Measurements from ENCODE around the gene SPATA17. TPM values are rescaled to one million over a fixed set of nuclear protein-coding genes. Genes with fewer than 3 reads are reported as not detected.

The SPATA17 gene
- total and polyA plus RNA-seq, 2 of the 8 experiments (the other 6 are each of a cell fraction or from before 2014, with no cell fraction given): 0.17 to 0.48 TPM

- no peak overlapping the region for H3K14ac ChIP-seq (ENCODE audit: insufficient read length)
- no peak overlapping the region for H3K9ac ChIP-seq (replicated peaks in 1 of 4; ENCODE audit: extremely low read depth in 1 of 4, low read depth in 3 of 4, low read length in 3 of 4)
- H3K4me3 ChIP-seq (ENCODE audit: extremely low read depth in 1 of 4, insufficient read depth in 2 of 4, low read depth in 3 of 4, low read length in 4 of 4): no peak overlapping the region
- H3K4me2 ChIP-seq (ENCODE audit: insufficient read depth in 1 of 2, low read depth in 2 of 2, low read length in 2 of 2): no peak overlapping the region
- CTCF ChIA-PET (ENCODE audit: partially characterized antibody): no interaction called here
- H3K27ac ChIP-seq (ENCODE audit: low read depth, low read length): no peak overlapping the region
- H2BK12ac ChIP-seq (ENCODE audit: low read depth, low read length): no peak overlapping the region
- 82% methylated on average over 6 of the region's 6 CpGs; no CpG with 5 or more reads in 1 of the 2 experiments for whole genome bisulfite sequencing, 2 experiments (ENCODE audit: extremely low coverage in 1 of 2, insufficient coverage in 1 of 2, insufficient read length in 1 of 2, insufficient replicate concordance in 2 of 2, low coverage in 1 of 2, low lambda C conversion rate in 2 of 2, missing lambda C conversion rate in 1 of 2)
- H3K4ac ChIP-seq (replicated peaks; ENCODE audit: insufficient read length, low read depth, low read length): no peak overlapping the region
- H2BK20ac ChIP-seq (ENCODE audit: low read length): no peak overlapping the region
- H3K23ac ChIP-seq (ENCODE audit: insufficient read length): no peak overlapping the region
- no peak overlapping the region for H2BK5ac ChIP-seq (ENCODE audit: low read depth, low read length)
- no peak overlapping the region for H4K8ac ChIP-seq (ENCODE audit: extremely low read depth, insufficient read depth, low read length)
- H3K18ac ChIP-seq (ENCODE audit: extremely low read depth, low read length): no peak overlapping the region
- no peaks in the 10 kb centered on the region for H3K9me3 ChIP-seq (ENCODE audit: insufficient read depth in 2 of 2, low read depth in 1 of 2, low read length in 1 of 2)
- H3K79me2 ChIP-seq (ENCODE audit: control insufficient read depth in 1 of 2, insufficient read depth in 2 of 2, low read length in 2 of 2): no peaks in the 10 kb centered on the region
- no peaks in the 10 kb centered on the region for H3K27me3 ChIP-seq (replicated peaks in 1 of 4; ENCODE audit: control insufficient read depth in 3 of 4, extremely low read depth in 1 of 4, insufficient read depth in 3 of 4, low read length in 3 of 4)
- FAIRE-seq (no peak), DNase-seq (ENCODE audit: low read depth in 1 of 2, low spot score in 2 of 2) (no peak)
- no peak overlapping the region for H2BK15ac ChIP-seq (ENCODE audit: low read length)
- no peak overlapping the region for H4K5ac ChIP-seq (ENCODE audit: insufficient read length, low read depth, low read length)
- no peak overlapping the region for H3K56ac ChIP-seq (replicated peaks; ENCODE audit: insufficient read length, low read depth, low read length)
- H3K23me2 ChIP-seq (ENCODE audit: low read depth, low read length): no peaks in the 10 kb centered on the region
- no peak overlapping the region for H4K91ac ChIP-seq (replicated peaks; ENCODE audit: insufficient read length, low read length)
- H3K4me1 ChIP-seq (replicated peaks in 1 of 4; ENCODE audit: control insufficient read depth in 3 of 4, insufficient read depth in 4 of 4, low read length in 3 of 4): peaks cover 0 to 2% (median 0%) of the 10 kb centered on the region in 4 experiments; a peak in 1 of 7 replicates
- H3K36me3 ChIP-seq (ENCODE audit: control insufficient read depth in 2 of 4, insufficient read depth in 4 of 4, low read length in 3 of 4): no peaks in the 10 kb centered on the region
- TF ChIP-seq BACH1 (IDR thresholded peaks at IDR 0.05; ENCODE audit: low read length) (no peak), EZH2 (IDR thresholded peaks at IDR 0.05; ENCODE audit: low read depth, low read length, severe bottlenecking) (no peak), POU5F1 (IDR thresholded peaks at IDR 0.05; ENCODE audit: low read depth, low read length) (no peak), YY1 (IDR thresholded peaks at IDR 0.05; ENCODE audit: low read depth, low read length) (no peak), SIN3A (conservative IDR thresholded peaks at IDR 0.05 in 1 of 2, IDR thresholded peaks at IDR 0.05 in 1 of 2; ENCODE audit: low read depth in 1 of 2, low read length in 2 of 2) (no peak), TCF12 (IDR thresholded peaks at IDR 0.05; ENCODE audit: low read depth, low read length) (no peak)
- POLR2A ChIA-PET (ENCODE audit: partially characterized antibody): no interaction called here
- no peak overlapping the region for H2BK120ac ChIP-seq (replicated peaks; ENCODE audit: low read depth, low read length)
- H3K79me1 ChIP-seq (ENCODE audit: low read depth, low read length): no peaks in the 10 kb centered on the region
- H2AFZ ChIP-seq (ENCODE audit: low read length): no peak overlapping the region
- no peak overlapping the region for H2AK5ac ChIP-seq (ENCODE audit: low read depth, low read length)
- no peaks in the 10 kb centered on the region for H4K20me1 ChIP-seq (replicated peaks in 1 of 2; ENCODE audit: control insufficient read depth in 1 of 2, insufficient read depth in 2 of 2, low read length in 2 of 2)
Observed at GRCh38 chr1:217642455-217642854, 11.3 kb downstream of the SPATA17 start.

Measured in H1 (cell line).